GM19240 (cell line): ENCODE data around the gene ZNF772.
"Not testable (repeated sequence)": the region's sequence is repeated elsewhere in the genome, so short reads cannot be mapped to it uniquely, and the experiment has no call there.

ENCODE experiments used
- DNase-seq: peaks from one replicate; pipeline ENCODE4 v3.0.0; 2011; ENCODE audit warnings: low spot score; ENCODE audit not compliant: insufficient read length

The ZNF772 gene

DNA sequence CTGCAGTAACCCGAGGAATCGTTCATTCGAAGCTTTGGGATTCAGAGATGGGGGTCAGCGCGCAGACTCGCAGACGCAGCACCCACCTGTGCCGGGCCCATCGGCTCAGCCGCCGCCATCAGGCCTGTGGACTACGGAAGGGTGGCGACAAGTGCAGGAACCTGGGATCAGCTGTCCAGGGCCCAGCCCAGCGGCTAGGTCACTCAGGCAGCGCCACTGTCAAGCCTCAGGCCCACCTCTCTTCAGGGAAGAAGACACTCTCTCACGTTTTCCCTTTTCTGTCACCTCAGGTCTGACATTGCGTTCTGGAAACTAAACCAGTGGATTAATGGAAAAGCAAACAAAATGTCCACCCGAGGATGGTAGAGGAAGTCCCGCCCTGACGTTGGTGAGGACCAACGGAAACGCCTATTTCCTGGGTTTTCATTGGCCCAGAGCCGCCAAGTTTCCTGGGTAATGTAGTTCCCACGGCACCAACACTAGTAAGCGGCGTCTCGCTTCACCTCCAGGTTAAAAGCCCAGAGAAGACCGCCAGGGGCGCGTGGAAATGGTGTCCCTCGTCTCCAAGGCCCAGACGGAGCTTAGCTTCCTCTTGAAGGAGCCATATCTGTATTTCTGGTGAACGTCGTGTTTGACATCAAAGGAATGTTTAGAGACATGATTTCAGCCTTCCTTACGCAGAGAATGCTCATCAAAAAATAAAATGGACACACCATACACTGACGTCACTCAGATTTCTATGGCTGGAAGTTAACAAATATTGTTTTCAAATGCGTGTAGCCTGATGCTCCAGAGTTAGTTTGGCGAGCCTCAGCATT lies at the start of gene ZNF772:
Gene ZNF772, minus strand, starts transcription at position 376 of the 818 bp plus-strand sequence. Its CDS starts 257 bp downstream, at position 119.
- DNase-seq, result peak; percentile 76

DNA sequence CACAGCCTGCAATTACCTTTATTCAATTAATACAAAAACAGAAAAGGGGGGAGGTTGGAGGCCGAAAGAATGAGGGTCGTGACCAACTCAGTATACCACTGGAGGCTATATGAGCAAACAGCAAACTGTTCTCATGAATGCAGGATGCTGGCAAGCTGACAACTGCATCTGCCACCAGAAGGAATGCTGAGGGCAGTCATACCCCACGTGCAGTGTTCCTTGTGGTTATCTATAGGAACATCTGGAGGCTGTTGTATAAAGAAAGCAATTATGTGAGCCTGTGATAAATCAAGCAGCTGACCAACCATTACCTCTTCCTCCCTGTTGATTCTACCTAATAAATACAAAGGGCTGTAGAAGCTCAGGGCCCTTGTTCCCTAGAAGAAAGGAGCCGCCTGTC lies 40.7 kb upstream of the ZNF772 start:
- not testable (repeated sequence) for DNase-seq

DNA sequence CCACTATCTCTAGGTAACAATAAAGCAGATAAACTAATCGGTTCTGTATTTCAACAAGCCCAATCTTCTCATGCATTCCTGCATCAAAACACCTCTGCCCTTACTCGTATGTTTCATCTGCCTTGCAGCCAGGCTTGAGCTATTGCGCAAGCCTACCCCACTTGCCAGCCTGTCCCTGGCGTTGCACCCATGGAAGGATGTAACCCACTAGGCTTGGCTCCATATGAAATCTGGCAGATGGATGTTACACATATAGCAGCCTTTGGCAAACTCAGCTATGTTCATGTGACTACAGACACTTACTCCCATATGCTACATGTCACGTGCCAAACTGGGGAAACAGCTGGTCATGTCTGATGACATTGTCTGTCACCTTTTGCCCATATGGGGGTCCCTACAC lies 37.9 kb upstream of the ZNF772 start:
- DNase-seq, result no peak

- no peak for DNase-seq
Measured at GRCh38 chr19:57512845-57513244, 35.5 kb upstream of the ZNF772 start.

DNA sequence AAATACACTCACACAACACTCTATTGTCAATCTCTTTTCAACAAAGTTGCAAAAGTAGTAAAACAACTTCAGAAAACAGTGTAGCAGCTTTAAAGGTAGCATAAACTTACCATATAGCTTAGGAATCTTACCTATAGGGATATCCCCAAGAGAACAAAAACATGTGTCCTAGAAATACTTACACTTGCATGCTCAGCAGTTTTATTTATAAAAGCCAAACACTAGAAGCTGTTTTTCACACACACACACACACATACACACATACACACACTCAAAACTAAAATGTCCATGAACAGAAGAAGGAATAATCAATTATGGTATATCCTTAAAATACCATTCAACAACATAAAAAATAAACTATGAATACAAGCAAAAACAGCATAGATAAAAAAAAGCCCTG lies 34.1 kb upstream of the ZNF772 start:
- no peak for DNase-seq

GRCh38 chr19:57506163-57506562 lies 28.8 kb upstream of the ZNF772 start:
- DNase-seq, result no peak

GRCh38 chr19:57500400-57500799 lies 23.0 kb upstream of the ZNF772 start:
- DNase-seq, result not testable (repeated sequence)

DNA sequence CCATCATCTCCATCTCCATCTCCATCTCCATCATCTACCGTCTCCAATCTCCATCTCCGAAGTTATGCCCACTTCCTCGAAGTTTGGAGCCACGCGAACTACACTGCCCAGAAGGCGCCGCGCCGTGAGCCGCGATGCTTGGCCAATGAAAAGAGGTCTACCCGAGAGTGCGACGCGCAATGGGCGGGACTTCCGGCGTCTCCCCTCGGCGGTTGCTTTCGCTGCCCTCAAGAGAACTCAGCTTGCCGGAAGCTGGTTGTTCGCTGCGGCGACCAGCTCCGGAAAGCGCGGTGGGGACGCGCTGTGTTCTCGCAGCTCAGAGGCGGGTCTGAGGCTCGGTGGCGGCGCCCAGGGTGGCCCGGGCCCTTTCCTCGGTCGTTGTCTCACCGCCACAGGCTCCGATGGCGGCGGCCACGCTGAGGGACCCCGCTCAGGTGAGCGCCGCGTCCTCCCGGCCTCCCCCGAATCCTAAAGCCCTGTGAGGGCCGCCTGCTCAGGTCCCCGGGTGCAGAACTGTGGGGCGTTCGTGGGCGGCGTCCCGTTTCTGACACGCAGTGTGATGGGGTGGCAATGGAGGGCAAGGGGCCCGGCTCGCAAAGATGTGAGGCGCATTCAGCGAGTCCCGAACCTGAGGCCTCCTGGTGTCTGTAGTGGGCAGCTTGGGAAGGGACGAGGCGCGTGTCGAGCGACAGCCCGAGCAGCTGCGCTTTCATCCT lies 22.5 kb upstream of the ZNF772 start, which contains the start of gene ZNF773:
Gene ZNF773, plus strand, starts transcription at position 259 of the 716 bp plus-strand sequence. Its CDS starts 143 bp downstream, at position 402.
- peak; percentile 63 for DNase-seq

DNA sequence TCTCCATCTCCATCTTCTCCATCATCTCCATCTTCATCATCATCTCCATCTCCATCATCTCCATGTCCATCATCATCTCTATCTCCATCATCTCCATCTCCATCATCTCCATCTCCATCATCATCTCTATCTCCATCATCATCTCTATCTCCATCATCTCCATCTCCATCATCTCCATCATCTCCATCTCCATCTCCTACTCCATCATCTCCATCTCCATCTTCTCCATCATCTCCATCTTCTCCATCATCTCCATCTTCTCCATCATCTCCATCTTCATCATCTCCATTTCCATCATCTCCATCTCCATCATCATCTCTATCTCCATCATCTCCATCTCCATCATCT lies 21.9 kb upstream of the ZNF772 start:
- DNase-seq, result not testable (repeated sequence)

- DNase-seq, result not testable (repeated sequence)
Measured at GRCh38 chr19:57488299-57488644, 10.9 kb upstream of the ZNF772 start.

GRCh38 chr19:57487477-57488298 lies 10.3 kb upstream of the ZNF772 start, which contains the start of gene ZNF419:
Gene ZNF419, plus strand, starts transcription at chr19:57487750. Its CDS starts 201 bp downstream, at chr19:57487951.
- DNase-seq, result peak; percentile 93

DNA sequence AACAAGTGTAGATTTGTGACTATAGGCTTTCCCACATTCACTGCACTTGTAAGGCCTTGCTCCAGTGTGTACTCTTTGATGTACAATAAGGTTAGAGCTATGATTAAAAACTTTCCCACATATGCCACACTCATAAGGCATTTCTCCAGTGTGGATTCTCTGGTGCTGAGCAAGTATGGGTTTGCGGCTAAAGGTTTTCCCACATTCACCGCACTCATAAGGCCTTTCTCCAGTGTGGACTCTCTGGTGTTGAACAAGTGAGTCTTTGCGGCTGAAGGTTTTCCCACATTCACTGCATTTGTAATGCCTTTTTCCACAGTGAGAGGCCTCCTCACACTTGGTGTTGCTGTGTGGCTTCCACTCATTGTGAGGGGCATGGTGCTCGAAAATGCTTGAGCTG lies 3.7 kb downstream of the ZNF772 start:
- no peak for DNase-seq

- no peak for DNase-seq
Measured at GRCh38 chr19:57466489-57466888, 10.9 kb downstream of the ZNF772 start.

DNA sequence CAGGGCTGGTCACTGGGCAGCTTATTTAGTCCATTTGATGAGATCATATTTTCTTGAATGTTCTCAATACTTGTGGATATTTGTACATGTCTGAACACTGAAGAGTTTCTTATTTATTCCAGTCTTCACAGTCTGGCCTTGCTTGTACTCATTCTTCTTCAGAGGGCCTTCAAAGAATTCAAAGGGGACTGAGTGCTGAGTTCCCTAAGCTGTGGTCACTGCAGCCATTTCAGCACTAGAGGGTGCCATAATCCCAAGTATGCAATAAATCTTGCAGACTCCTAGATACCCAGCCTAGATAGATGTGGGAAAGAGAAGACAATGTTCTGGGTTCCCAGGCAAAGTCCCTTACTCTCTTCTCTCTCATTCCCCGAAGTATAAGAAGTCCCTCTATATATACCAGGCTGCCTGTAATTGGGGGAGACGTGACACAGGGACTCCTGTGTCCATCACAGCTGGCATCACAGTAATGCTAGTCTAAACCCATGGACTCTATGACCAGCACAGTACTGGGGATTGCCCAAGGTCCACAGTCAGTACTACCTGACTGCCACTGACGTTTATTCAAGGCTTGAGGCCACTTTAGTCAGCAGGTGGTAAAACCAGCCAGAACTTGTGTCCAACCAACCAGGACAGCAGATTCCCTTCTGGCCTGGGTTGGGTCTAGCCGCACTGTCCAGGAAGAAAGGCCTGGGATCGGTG lies 11.5 kb downstream of the ZNF772 start:
- no peak for DNase-seq

DNA sequence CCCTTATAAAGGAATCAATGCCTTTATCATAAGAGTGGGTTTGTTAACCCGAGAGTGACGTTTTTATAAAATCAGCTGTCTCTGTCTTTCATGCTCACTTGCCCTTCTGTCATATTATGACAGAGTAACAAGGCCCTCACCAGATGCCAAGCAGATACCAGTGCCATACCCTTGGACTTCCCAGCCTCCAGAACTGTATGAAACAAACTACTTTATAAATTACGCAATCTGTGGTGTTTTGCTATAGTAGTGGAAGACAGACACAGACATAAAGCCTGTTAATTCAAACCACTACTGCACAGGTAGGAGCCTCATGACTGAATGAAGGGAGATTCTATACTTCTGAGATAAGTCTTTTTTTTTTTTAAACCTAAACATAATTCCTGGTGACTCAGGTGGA lies 25.1 kb downstream of the ZNF772 start:
- DNase-seq, result no peak

DNA sequence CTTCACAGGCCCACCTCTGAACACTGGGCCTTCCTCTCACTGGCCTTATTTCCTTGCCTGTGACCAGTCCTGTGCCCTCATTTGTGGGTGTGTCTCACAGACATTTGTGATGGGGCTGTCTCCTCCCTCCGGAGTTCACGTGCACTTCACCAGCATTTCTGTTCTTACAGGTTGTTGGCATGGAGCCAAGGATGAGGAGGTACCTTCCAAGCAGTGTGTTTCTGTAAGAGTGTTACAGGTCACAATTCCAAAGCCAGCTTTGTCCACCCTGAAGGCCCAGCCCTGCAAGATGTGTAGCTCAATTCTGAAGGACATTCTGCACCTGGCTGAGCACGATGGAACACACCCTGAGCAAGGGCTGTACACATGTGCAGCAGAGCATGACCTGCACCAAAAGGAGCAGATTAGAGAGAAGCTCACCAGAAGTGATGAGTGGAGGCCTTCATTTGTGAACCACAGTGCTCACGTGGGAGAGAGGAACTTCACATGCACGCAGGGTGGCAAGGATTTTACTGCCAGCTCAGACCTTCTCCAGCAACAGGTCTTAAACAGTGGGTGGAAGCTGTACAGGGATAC lies 34.2 kb downstream of the ZNF772 start:
- DNase-seq, result no peak

DNA sequence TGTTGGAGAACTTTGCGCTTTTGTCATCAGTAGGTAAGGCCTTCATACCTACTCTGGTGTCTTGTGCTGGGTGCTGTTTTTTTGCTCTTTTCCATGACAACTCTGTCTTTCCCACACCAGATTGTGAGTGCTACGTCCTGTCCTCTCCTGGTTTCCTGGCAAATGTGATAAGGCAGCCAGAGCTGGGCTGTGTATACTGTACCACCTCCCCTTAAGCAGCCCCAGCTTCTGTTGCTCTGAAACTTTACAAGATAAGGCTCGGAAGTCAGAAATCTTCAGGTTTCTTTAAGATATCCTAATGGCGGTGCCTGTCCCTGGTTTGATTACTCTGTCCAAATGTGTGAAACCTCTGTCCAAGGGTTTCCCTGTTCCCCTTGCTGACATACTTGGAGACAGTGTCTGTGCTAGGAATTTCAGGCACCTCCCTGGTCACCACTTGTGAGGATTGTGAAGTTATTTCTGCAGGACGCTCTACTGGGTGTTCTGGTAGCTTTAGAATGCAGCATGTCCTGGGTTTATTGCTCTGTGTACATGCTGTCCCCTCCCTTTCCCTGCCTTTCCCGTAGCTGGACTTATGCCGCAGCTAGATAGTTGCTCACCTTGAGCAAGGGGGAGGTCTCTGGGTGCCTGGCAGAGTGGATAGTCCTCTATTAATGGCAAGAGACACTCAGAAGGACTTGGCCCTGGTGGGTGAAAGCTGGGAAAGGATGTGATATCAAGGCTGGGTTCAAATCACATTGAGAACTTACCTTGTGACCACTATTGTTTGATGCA lies 35.2 kb downstream of the ZNF772 start:
- DNase-seq, result no peak

DNA sequence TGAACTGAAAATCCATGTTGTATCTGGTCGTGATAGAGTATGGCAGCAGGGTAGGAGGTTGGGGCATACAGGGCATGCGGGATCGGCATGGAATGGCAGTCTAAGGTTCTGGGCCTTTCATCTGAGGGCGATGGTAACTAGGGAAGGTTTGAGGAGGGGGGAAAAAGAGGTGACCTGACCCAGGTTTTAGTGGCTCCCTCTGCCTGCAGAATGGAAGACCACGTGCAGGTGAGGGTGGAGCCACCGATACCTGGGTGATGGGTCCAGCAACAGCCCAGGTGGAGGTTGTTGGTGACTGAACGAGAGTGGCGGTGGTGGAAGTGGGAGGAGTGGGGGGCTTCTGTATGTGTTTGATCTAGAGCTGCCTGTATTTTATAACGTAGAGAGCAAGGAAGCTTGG lies 38.4 kb downstream of the ZNF772 start:
- DNase-seq, result no peak

DNA sequence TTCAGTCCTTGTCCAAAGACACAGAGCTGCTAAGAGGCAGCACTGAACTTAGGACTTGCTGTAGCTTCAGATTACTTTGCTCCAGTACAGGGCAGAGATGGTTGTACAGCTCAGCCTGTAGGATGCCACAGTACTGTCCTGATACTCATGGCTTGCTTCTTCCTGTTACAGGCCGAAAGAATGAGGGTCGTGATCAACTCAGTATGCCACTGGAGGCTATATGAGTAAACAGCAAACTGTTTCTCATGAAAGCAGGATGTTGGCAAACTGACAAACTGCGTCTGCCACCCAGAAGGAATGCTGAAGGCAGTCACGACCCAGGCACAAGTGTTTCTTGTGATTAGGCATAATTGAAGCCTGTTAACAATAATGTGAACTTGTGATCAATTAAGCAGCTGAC lies 39.4 kb downstream of the ZNF772 start:
- DNase-seq, result no peak

- DNase-seq, result no peak
Measured at GRCh38 chr19:57436417-57436816, 40.9 kb downstream of the ZNF772 start.
